HG02588 (cell line): ENCODE results near the gene ASPN.
"Not testable (repeated sequence)": the region's sequence is repeated elsewhere in the genome, so short reads cannot be mapped to it uniquely, and the experiment has no call there.

ENCODE experiments used
- ATAC-seq: cut with Tn5 transposase; IDR thresholded peaks from one replicate; pipeline ENCODE4 v1.9.1; 2021; ENCODE audit warnings: mild to moderate bottlenecking, moderate library complexity; ENCODE audit not compliant: unreplicated experiment

The ASPN gene

DNA sequence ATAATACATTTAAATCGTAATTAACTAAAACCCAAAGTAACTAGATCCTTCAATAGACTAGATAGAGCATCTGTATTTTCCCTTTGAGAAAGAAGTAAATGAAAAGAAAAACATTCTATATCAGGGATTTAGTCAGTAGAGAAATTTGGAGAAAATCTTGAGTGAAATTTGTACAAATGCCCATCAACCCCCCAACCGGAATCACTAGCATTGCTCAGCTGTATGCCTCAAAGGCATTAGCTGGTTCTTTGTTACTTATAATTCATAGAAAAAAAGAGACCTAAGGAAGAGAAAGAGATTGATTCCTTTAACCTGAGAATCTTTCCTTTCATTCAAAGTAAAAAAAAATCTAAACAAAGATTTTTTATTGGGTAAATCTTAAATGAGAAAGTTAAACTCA is 58.7 kb downstream of the ASPN start:
- ATAC-seq: no peak

DNA sequence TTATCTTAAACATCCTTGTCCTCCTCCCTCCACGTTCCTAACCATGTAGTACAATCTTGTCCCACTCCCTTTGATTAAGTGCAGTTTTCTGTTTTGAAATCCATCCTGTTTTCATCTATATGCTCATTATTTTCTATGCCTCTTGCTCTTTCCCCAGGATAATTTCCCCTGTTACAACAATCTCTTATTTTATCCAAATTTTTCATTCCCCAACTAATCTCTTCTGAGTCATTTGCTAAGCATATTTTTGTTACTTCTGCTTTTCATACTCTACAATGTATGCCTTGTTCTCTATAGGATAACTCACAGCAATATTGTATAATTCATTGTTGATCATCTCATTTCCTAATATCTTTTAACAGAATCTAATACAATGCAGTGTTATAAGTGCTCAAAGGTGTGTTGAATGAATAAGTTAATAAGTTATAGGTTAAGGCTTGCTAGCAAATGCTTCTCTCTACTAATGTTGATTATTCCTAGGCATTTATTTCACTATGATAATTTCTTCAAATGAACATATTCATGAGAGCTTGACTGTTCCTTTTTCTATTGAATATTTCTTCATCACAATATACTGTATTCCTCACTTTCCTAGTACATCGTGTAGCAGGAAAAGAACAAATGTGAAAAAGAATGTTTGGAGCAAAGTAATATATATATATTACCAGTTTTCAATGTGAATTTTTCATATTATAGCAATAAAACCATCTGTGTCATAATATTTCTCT is 59.5 kb downstream of the ASPN start:
- ATAC-seq: no peak

DNA sequence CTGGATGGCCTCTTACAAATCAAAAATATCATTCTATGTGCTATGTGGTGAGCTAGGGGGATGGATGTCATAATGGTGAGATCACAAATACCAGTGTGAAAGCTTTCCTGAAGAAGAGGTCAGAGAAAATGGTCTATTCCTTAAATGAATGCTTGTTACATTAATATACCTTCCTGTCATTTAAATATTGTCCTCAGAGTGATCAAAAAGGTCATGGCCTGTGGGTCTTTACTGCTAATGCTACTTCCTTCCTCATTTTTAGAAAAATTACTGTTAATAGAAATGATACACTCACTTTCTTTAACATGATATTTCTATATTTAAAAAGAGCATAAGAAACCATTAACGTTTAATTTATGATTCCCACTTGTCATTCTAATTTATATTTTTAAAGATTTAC is 67.7 kb downstream of the ASPN start:
- ATAC-seq: no peak

DNA sequence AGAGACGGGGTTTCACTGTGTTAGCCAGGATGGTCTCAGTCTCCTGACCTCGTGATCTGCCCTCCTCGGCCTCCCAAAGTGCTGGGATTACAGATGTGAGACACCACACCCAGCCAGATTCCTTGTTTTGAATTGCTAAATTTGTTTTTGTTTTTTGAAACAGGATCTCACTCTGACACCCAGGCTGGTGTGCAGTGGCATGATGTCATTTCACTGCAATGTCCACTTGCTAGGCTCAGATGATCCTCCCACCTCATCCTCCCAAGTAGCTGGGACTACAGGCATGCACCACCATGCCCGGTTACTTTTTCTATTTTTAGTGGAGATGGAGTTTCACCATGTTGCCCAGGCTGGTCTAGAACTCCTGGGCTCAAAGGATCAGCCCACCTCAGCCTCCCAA is 71.1 kb downstream of the ASPN start:
- ATAC-seq: not testable (repeated sequence)

DNA sequence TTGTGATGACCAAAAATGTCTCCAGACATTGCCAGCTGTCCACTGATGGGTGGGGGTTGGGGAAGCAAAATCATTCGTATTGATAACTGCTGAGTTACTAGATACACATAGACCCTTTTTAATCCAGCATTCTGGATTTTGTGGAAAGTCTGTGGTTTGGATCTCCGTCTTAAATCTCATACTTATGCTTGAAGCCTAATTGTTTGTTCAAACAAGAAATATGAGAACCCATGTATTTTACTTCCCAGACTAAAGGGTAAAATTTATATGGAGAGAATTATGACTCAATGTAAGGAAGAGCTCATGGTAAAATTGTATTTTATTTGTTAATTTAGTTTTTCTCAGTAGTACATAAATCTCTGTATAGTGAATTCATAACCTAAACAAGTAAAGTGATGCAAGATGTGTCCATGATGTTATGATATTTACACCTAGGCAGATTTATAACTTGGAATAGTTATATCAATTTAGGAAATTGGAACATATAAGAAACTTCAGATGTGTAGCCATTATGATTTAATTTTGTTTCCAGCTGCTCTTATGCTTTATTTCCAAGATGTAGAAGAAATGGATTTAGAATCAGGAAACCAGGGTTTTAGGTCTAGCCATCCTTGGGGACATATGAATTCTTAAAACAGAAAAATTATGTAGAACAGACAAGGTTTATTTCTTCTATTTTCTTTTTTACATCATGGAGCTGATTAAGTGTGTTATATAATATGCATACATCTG is 73.4 kb downstream of the ASPN start:
- ATAC-seq: no peak

DNA sequence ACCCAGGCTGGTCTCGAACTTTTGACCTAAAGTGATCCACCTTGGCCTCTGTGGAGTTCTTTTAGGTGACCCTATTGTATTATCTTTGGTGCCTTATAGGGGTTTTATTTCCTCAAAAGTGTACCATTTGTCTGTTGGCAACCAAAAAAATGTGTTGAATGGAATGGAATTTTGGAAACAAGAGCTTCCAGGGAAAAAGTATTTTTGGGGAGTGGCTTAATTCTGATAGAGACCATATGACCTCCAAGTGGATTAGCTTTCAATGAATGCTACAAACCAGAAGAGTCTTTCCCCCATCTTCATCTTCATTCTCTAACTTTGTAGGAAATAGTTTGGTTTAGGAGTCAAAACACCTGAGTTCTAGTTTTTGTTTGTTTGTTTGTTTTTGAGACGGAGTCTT is 74.5 kb downstream of the ASPN start:
- no peak for ATAC-seq

DNA sequence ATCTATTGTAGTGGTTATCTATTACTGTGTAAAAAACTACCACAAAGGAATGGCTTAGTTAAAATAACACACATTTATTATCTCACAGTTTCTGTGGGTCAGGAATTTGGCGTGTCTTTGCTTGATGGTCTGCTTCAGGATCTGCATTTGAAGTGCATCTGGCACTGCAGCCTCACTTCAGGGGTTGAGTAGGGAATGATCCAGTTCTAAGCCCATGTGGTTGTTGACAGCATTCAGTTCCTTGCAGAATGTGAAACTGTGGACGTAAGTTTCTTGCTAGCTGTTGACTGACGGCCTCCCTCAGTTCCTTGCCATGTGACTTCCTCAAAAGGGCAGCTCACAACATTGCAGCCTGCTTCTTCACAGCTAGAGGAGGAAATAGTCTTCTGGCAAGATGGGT is 75.8 kb downstream of the ASPN start:
- ATAC-seq: no peak
